Trophoblast cell (in vitro differentiated cells and primary cell): ENCODE results near the gene MYOZ3.

ENCODE experiments used
- DNase-seq, 2 donors: peaks; one replicate each; pipeline ENCODE4 v3.0.0-alpha.2; 2016
- H2AFZ ChIP-seq: 2 replicates; pipeline ENCODE4 v1.6.1; 2013; ENCODE audit warnings: low read length, moderate library complexity, mild to moderate bottlenecking; ENCODE audit not compliant: insufficient read depth, poor library complexity
- H2AK5ac ChIP-seq: 2 replicates; pipeline ENCODE4 v1.6.1; 2013; ENCODE audit warnings: mild to moderate bottlenecking, low read length
- H2BK120ac ChIP-seq: 2 replicates; pipeline ENCODE4 v1.6.1; 2013; ENCODE audit warnings: low read length, mild to moderate bottlenecking, moderate library complexity; ENCODE audit not compliant: insufficient read depth, poor library complexity
- H2BK12ac ChIP-seq: 2 replicates; pipeline ENCODE4 v1.6.1; 2013; ENCODE audit warnings: mild to moderate bottlenecking, low read length, moderate library complexity
- H2BK5ac ChIP-seq: 2 replicates; pipeline ENCODE4 v1.6.1; 2013; ENCODE audit warnings: low read length, low read depth, moderate library complexity, mild to moderate bottlenecking; ENCODE audit not compliant: poor library complexity
- H3K14ac ChIP-seq: 2 replicates; pipeline ENCODE4 v1.6.1; 2013; ENCODE audit warnings: mild to moderate bottlenecking, low read length
- H3K18ac ChIP-seq: 2 replicates; pipeline ENCODE4 v1.6.1; 2013; ENCODE audit warnings: mild to moderate bottlenecking, low read length
- H3K23ac ChIP-seq: 2 replicates; pipeline ENCODE4 v1.6.1; 2013; ENCODE audit warnings: low read length
- H3K27ac ChIP-seq: 2 replicates; pipeline ENCODE4 v1.5.1; 2013; ENCODE audit warnings: low read depth, mild to moderate bottlenecking, inconsistent platforms, low read length, moderate library complexity
- H3K27me3 ChIP-seq: 2 replicates; pipeline ENCODE4 v1.6.1; 2013; ENCODE audit warnings: inconsistent platforms, mild to moderate bottlenecking, low read length, moderate library complexity; ENCODE audit not compliant: insufficient read depth
- H3K36me3 ChIP-seq, 2 experiments: 1 replicate in 1 of 2; 2 replicates in 1 of 2; pipeline ENCODE4 v1.6.1; 2013; ENCODE audit warnings: low read length in 2 of 2, mild to moderate bottlenecking in 2 of 2, moderate library complexity in 1 of 2; ENCODE audit not compliant: insufficient read depth in 2 of 2, control insufficient read depth in 1 of 2
- H3K4ac ChIP-seq: 2 replicates; pipeline ENCODE4 v1.6.1; 2013; ENCODE audit warnings: low read depth, mild to moderate bottlenecking, low read length, moderate library complexity
- H3K4me1 ChIP-seq, 2 experiments: 1 replicate in 1 of 2; 2 replicates in 1 of 2; pipeline ENCODE4 v1.6.1; 2013; ENCODE audit warnings: low read length in 2 of 2, mild to moderate bottlenecking in 2 of 2, moderate library complexity in 1 of 2; ENCODE audit not compliant: insufficient read depth in 2 of 2, control insufficient read depth in 1 of 2
- H3K4me2 ChIP-seq: 2 replicates; pipeline ENCODE4 v1.6.1; 2013; ENCODE audit warnings: inconsistent platforms, mild to moderate bottlenecking, low read length, moderate library complexity
- H3K4me3 ChIP-seq: 2 replicates; pipeline ENCODE4 v1.5.1; 2013; ENCODE audit warnings: mild to moderate bottlenecking, low read depth, low read length, inconsistent platforms
- H3K79me1 ChIP-seq: one replicate; pipeline ENCODE4 v1.6.1; 2013; ENCODE audit warnings: low read length
- H3K79me2 ChIP-seq: 2 replicates; pipeline ENCODE4 v1.6.1; 2013; ENCODE audit warnings: low read length, mild to moderate bottlenecking; ENCODE audit not compliant: control insufficient read depth, insufficient read depth, poor library complexity
- H3K9ac ChIP-seq: 2 replicates; pipeline ENCODE4 v1.6.1; 2013; ENCODE audit warnings: mild to moderate bottlenecking, low read length
- H3K9me3 ChIP-seq: 2 replicates; pipeline ENCODE4 v1.6.1; 2013; ENCODE audit warnings: low read depth, mild to moderate bottlenecking, control low read depth, inconsistent platforms, low read length; ENCODE audit not compliant: insufficient read depth
- H4K12ac ChIP-seq: 2 replicates; pipeline ENCODE4 v1.6.1; 2013; ENCODE audit warnings: low read depth, mild to moderate bottlenecking, low read length, moderate library complexity
- H4K8ac ChIP-seq: 2 replicates; pipeline ENCODE4 v1.6.1; 2013; ENCODE audit warnings: low read depth, mild to moderate bottlenecking, low read length, moderate library complexity
- H4K91ac ChIP-seq: one replicate; pipeline ENCODE4 v1.6.1; 2013; ENCODE audit warnings: low read depth, mild to moderate bottlenecking, low read length, moderate library complexity
- WGBS: extraction: QIAGEN DNeasy Blood & Tissue Kit; methylation state at CpG from one replicate; pipeline ENCODE4 v1.1.7; 2013; ENCODE audit warnings: missing lambda C conversion rate; ENCODE audit not compliant: insufficient read length, insufficient coverage; ENCODE audit errors: extremely low coverage; 5-methylcytosine and 5-hydroxymethylcytosine counted together

MYOZ3 gene

GRCh38 chr5:150723845-150724244, 62.8 kb downstream of the MYOZ3 start:
- Histone ChIP-seq H3K27ac (no peak overlapping the region), H3K9ac (no peak overlapping the region), H2BK12ac (no peak overlapping the region), H4K12ac (no peak overlapping the region), H2AK5ac (no peak overlapping the region), H4K91ac (no peak overlapping the region), H2BK120ac (no peak overlapping the region), H3K79me1 (no peaks in the 10 kb centered on the region), H3K4ac (no peak overlapping the region), H3K14ac (no peak overlapping the region), H3K27me3 (no peaks in the 10 kb centered on the region), H3K4me3 (no peak overlapping the region), H3K79me2 (no peaks in the 10 kb centered on the region), H4K8ac (no peak overlapping the region), H3K18ac (no peak overlapping the region), H3K4me2 (no peak overlapping the region), H3K4me1 (no peaks in the 10 kb centered on the region), H3K36me3 (peaks cover 8 to 17% of the 10 kb centered on the region in 2 experiments), H2AFZ (no peak overlapping the region), H3K23ac (no peak overlapping the region), H3K9me3 (no peaks in the 10 kb centered on the region), H2BK5ac (no peak overlapping the region)
- no CpG with 5 or more reads among the region's 2 CpGs for WGBS
- no peak for DNase-seq
